ENCODE results near the gene BID.

The BID gene

GRCh38 chr22:17774206-17774925 is at the start of gene BID:
Gene BID (minus strand): TSS chr22:17774469. CDS start chr22:17750116, 24,353 bp downstream.
- DNase-seq: peak in 1 of 2 experiments; percentile 24

DNA sequence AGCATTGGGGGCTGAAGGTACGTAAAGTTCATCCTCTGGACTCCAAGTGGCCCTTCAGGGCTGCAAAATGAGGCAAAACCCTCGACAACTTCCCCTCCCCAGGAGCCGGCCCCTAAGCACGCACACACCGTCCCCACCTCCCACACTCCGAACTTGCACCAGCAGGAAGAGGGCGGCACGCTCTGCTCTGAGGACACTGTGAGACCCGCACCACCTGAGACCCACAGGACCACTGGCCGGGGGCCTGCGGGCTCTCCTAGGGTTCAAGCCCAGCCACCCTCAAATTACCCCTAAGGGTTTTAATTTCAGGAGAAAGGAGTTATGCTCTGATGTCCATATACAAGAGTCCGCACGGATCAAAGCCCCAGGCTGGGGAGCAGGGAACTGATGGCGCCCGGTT is 49.7 kb upstream of the BID start:
- no peak for DNase-seq

- DNase-seq: no peak
Measured at GRCh38 chr22:17823226-17823625, 49.0 kb upstream of the BID start.

DNA sequence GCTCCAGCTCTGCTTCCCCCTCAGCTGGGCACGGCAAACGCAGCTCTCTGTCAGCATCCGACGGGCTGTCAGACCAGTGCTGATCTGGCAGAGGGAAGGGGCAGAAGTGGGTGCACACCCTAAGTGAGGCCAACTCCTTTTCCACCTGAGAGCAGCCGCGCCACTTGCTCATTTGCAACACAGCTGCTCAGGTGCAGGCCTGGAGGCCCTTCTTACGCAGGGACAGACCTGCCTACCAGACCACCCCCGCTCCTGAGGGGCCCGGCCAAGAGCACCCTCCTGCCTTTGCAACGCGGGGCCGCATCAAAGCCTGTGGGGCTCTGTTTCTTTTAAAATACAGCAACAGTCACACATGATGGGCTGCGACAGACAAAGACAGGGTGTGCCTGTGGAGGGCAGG is 47.8 kb upstream of the BID start:
- no peak for DNase-seq

GRCh38 chr22:17820879-17821439 is 46.7 kb upstream of the BID start:
- DNase-seq: no peak

DNA sequence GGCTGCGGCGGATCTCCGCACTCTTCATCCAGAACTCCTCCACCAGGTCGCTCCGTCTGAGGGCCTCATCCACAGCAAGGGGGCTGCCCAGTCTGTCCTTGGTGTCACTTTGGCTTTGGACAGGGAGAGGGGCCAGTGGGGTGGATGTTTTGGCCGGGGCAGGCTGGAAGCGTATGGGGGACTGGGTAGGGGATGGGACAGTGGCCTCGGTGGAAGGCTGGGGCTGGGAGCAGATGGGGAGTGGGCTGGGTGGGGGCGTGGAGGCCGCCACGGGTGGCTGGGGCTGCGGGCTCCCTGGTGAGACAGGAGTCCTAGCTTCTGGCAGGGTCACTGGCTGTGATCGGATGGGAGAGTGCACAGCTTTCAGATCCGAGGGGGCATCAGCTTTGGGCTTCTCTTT is 44.4 kb upstream of the BID start:
- no peak for DNase-seq

DNA sequence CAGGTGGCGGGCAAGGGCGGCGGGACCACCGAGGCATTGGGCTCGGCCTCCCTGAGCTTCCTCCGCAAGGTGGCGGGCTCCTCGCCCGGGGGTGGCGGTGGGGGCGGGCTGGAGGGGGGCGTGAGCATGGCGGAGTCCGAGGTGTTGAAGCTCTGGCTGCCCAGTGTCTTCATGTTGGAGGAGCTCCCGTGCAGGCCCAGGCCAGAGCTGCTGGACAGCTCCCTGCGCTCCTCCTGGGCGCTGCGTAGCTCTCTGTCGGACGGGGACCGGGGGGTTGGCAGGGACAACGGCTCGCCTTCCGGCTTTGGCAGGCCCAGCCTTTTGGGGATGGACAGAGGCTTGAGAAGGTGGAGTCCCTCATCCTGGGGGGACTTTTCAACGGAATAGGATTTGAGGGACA is 43.9 kb upstream of the BID start:
- no peak for DNase-seq

- no peak for DNase-seq
Measured at GRCh38 chr22:17817511-17818065, 43.3 kb upstream of the BID start.

DNA sequence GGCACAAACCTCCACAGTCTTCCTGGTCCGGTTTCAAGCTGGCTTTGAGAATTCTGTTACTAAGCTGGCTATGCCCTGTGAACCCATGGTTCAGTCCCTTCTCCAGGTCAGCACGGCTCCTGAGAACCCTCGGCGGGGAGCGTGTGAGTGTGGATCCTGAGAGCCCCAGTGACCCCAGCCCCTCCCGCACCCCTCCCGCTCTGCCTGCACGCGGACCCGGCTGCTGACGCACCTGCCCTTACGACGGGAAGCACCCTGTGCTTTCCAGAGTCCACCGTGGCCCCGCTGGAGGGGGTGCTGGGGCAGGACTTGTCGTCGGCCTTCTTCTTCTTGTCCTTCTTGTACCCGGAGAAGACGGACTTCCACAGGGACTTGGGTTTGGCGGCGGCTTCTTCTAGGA is 42.8 kb upstream of the BID start:
- no peak for DNase-seq

GRCh38 chr22:17816649-17817048 is 42.4 kb upstream of the BID start:
- DNase-seq: no peak

GRCh38 chr22:17815703-17816254 is 41.5 kb upstream of the BID start:
- DNase-seq: no peak

- DNase-seq: no peak
Measured at GRCh38 chr22:17814830-17815229, 40.6 kb upstream of the BID start.

DNA sequence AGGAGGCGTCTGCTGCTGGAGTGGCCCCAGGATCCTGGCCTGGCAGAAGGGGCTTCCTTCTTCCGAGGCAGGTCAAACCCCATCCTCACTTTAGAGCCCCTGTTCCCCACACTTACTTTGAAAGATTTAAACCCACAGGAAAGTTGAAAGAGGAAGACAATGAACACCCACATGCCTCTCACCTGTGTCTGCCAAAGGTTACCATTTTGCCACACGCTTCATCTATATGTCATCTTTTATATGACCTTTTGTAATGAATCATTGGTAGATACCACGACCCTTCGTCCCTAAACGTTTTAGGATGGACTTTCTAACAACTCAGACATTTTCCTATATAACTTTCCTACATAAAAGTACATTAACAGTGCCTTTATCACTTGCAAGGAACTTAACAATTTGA is 39.8 kb upstream of the BID start:
- DNase-seq: no peak

GRCh38 chr22:17811119-17811518 is 36.9 kb upstream of the BID start:
- no peak for DNase-seq

DNA sequence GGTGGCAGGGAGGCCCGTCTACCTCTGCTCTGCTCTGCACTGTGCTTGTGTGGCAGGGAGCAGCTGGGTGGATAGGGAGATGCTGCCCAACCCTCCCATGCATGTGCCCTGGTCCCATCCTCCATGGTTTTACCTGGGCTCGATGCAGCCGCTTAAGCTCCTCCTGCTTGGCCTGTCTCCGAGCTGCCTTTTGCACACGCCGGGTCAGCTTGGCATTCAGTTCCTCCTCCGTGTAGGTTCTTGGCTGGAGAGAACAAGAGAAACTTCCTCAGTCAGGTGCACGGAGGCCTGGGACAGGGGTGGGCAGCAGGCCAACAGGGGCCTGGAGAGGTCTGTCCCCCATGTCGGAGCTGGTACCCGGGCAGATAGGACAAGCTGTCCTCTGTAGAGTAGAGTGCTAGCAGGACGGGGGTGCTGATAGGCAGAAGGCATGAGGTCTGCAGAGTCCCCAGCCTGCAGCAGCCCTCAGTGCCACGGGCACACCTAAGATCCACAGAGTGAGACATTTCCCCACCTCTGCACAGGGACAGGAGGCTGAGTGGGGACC is 36.4 kb upstream of the BID start:
- DNase-seq: no peak

DNA sequence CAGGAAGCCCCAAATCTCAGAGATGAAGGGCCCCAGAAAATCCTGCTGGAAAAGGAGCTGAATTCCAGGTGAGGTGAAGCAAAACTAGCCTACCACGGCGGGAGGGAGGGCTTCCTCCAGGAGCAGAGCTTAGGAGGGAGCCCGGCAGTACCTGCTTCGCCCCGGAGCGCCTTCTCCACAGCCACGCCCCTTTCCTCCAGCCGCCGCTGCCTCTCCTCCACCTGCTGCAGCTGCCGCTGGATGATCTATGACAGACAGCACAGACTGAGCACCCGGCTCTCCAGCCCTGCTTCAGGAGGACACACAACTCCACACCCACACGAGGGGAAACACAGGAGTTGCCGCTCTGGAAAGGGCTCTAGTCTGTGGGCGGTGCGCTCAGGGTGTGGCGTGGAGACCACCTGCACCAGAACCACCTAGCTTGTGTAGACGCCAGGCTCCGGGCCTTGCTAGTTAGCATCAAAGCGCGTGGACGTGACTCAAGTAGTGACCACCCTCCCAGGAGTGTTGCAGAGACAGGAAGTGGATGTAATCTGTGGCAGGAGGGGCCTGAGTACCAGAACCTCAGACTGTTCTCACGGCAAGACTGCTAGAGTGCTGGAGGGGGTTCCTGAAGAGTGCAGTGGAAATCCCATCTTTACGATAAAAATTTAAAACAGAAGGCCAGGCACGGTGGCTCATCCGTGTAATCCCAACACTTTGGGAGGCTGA is 34.6 kb upstream of the BID start:
- no peak for DNase-seq

GRCh38 chr22:17807578-17808410 is 33.5 kb upstream of the BID start:
- DNase-seq: no peak

- no peak for DNase-seq
Measured at GRCh38 chr22:17807086-17807485, 32.8 kb upstream of the BID start.

DNA sequence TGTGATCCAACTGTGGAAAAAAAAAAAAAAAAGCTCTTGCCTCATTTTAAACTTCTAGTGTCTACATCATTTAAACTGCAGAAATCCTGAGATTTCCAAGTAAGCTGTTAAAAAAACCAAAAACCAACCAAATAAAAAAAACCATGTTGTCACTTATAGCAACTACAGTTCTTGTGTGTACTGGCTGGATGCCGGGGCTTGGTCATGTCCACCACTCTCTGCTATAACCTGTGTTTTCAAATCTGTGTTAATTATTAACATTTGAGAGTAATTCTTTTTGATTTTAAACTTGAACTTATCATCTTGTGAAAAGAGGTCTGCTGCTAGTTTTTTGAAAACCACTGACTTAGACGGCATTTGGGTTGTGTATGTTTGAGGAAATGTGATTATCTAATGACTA is 32.2 kb upstream of the BID start:
- DNase-seq: no peak

GRCh38 chr22:17804331-17805080 is 30.2 kb upstream of the BID start:
- no peak for DNase-seq

DNA sequence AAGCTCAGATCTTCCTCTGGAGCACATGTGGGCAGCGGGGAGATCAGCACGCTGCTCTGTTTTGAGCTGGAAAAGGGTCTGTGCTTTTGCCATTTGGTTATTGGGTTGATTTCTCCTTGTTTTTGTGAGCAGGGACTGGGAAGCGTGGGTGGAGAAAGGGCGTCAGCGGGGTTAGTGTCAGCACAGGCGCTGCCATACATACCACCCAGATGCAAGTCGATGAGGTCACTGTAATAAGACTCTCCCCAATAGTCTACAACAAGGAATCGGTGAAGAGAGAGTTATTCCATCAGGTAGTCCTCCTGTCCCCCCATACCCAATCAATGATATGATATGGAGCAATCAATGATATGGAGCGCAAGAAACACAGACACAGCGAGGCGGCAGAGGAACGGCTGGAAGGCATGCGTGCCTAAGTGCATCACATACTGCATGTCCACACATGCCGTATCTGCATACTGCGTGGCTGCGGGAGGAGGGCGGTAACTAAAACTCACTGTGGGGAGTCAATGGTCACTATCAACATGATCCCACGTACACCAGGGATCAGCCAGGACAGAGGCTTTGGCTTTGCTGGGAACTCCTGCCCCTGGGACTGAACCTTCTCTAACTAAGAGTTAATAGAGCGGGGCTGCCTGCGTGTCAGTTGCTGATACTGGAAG is 29.5 kb upstream of the BID start:
- no peak for DNase-seq

Measured in NCI-H524 (cell line).